HL-60 (cell line): ENCODE results near the gene MELK.

Experiments used
- TF ChIP-seq, protein P1 (sequence below): IDR thresholded peaks from one replicate; pipeline ENCODE4 v1.5.1; 2011; ENCODE audit warnings: low read length, control low read depth, inconsistent platforms; ENCODE audit not compliant: insufficient read depth
- TF ChIP-seq, protein P2 (sequence below): IDR thresholded peaks from 2 replicates; pipeline ENCODE4 v1.6.1; 2012; ENCODE audit warnings: low read depth; ENCODE audit not compliant: insufficient replicate concordance

- TF ChIP-seq, protein P1, sequence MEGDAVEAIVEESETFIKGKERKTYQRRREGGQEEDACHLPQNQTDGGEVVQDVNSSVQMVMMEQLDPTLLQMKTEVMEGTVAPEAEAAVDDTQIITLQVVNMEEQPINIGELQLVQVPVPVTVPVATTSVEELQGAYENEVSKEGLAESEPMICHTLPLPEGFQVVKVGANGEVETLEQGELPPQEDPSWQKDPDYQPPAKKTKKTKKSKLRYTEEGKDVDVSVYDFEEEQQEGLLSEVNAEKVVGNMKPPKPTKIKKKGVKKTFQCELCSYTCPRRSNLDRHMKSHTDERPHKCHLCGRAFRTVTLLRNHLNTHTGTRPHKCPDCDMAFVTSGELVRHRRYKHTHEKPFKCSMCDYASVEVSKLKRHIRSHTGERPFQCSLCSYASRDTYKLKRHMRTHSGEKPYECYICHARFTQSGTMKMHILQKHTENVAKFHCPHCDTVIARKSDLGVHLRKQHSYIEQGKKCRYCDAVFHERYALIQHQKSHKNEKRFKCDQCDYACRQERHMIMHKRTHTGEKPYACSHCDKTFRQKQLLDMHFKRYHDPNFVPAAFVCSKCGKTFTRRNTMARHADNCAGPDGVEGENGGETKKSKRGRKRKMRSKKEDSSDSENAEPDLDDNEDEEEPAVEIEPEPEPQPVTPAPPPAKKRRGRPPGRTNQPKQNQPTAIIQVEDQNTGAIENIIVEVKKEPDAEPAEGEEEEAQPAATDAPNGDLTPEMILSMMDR: no peak
- TF ChIP-seq, protein P2, sequence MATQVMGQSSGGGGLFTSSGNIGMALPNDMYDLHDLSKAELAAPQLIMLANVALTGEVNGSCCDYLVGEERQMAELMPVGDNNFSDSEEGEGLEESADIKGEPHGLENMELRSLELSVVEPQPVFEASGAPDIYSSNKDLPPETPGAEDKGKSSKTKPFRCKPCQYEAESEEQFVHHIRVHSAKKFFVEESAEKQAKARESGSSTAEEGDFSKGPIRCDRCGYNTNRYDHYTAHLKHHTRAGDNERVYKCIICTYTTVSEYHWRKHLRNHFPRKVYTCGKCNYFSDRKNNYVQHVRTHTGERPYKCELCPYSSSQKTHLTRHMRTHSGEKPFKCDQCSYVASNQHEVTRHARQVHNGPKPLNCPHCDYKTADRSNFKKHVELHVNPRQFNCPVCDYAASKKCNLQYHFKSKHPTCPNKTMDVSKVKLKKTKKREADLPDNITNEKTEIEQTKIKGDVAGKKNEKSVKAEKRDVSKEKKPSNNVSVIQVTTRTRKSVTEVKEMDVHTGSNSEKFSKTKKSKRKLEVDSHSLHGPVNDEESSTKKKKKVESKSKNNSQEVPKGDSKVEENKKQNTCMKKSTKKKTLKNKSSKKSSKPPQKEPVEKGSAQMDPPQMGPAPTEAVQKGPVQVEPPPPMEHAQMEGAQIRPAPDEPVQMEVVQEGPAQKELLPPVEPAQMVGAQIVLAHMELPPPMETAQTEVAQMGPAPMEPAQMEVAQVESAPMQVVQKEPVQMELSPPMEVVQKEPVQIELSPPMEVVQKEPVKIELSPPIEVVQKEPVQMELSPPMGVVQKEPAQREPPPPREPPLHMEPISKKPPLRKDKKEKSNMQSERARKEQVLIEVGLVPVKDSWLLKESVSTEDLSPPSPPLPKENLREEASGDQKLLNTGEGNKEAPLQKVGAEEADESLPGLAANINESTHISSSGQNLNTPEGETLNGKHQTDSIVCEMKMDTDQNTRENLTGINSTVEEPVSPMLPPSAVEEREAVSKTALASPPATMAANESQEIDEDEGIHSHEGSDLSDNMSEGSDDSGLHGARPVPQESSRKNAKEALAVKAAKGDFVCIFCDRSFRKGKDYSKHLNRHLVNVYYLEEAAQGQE: no peak
Observed at GRCh38 chr9:36725777-36726356, 153.2 kb downstream of the MELK start.
